Measurements from ENCODE around the gene SLC6A12. TPM values are rescaled to one million over a fixed set of nuclear protein-coding genes. Genes with fewer than 3 reads are reported as not detected.

The SLC6A12 gene
- total RNA-seq, 4 donors from 2014 or later = 0.13 TPM; not detected in 3

DNA sequence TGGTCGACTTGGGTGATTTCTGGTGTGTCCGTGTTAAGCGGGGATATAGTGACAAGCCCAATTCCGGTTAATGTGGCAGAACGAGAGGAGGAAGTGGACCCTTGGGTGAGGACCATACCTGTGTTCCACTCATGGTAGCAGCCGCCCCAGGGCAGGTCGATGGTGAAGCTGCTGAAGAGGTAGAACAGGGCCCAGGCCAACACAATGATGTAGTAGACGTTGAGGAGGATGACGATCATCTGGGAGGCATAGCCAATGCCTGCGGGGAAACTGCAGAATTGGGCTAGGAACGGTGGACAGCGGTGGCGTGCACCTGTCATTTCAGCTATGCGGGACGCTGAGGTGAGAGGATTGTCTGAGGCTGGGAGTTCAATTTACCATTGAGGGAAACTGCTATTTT lies 28.5 kb upstream of the SLC6A12 start:
- DNase-seq (no peak), ATAC-seq (no peak)
- no peaks in the 10 kb centered on the region for H3K4me1 ChIP-seq
- H3K27me3 ChIP-seq = no peaks in the 10 kb centered on the region
- H3K36me3 ChIP-seq = no peaks in the 10 kb centered on the region
- no peak overlapping the region for H3K27ac ChIP-seq
- in situ Hi-C loops (cut with MboI; ENCODE audit: low sequenced_read_pairs in 4 of 4) (no loop called here), intact Hi-C loops (cut with DNase I; ENCODE audit: low total_unique reads) (no loop called here)
- H3K9me3 ChIP-seq = no peaks in the 10 kb centered on the region
- H3K4me3 ChIP-seq = no peak overlapping the region
- TF ChIP-seq, protein P1, sequence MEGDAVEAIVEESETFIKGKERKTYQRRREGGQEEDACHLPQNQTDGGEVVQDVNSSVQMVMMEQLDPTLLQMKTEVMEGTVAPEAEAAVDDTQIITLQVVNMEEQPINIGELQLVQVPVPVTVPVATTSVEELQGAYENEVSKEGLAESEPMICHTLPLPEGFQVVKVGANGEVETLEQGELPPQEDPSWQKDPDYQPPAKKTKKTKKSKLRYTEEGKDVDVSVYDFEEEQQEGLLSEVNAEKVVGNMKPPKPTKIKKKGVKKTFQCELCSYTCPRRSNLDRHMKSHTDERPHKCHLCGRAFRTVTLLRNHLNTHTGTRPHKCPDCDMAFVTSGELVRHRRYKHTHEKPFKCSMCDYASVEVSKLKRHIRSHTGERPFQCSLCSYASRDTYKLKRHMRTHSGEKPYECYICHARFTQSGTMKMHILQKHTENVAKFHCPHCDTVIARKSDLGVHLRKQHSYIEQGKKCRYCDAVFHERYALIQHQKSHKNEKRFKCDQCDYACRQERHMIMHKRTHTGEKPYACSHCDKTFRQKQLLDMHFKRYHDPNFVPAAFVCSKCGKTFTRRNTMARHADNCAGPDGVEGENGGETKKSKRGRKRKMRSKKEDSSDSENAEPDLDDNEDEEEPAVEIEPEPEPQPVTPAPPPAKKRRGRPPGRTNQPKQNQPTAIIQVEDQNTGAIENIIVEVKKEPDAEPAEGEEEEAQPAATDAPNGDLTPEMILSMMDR (IDR thresholded peaks at IDR 0.05 in 4 of 5, conservative IDR thresholded peaks at IDR 0.05 in 1 of 5) = no peak
- no peak for TF ChIP-seq POLR2A (IDR thresholded peaks at IDR 0.05)

GRCh38 chr12:241266-241665 lies 27.3 kb upstream of the SLC6A12 start:
- no peak overlapping the region for H3K4me3 ChIP-seq
- H3K4me1 ChIP-seq = no peaks in the 10 kb centered on the region
- ATAC-seq (no peak), DNase-seq (no peak)
- no peaks in the 10 kb centered on the region for H3K9me3 ChIP-seq
- H3K36me3 ChIP-seq = no peaks in the 10 kb centered on the region
- H3K27ac ChIP-seq = no peak overlapping the region
- H3K27me3 ChIP-seq = no peaks in the 10 kb centered on the region
- intact Hi-C loops (cut with DNase I; ENCODE audit: low total_unique reads) = no loop called here
- no peak for TF ChIP-seq POLR2A (IDR thresholded peaks at IDR 0.05)
- TF ChIP-seq, protein P1 (IDR thresholded peaks at IDR 0.05 in 4 of 5, conservative IDR thresholded peaks at IDR 0.05 in 1 of 5) = no peak
- in situ Hi-C loops (cut with MboI; ENCODE audit: low sequenced_read_pairs in 4 of 4) = no loop called here

DNA sequence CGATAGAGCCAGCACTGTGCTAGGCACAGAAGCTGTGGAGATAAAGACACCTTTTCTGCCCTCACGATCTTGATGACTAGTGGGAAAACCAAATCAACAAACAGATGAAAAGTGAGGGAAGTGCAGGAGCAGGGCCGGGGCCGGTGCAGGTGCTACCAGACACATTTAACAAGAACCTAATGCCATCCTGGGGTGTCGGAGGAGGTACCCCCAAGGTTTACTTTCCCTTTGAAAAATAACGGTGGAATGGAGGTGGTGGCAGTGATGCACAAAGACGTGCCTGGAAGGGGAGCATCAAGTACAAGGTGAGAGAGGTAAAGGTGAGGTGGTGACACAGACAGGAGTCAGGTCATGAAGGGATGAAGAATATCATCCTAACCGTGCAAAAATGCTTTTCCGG lies 26.6 kb upstream of the SLC6A12 start:
- H3K9me3 ChIP-seq = no peaks in the 10 kb centered on the region
- H3K36me3 ChIP-seq = no peaks in the 10 kb centered on the region
- no peak overlapping the region for H3K4me3 ChIP-seq
- no peak overlapping the region for H3K27ac ChIP-seq
- no peaks in the 10 kb centered on the region for H3K4me1 ChIP-seq
- intact Hi-C loops (cut with DNase I; ENCODE audit: low total_unique reads) (no loop called here), in situ Hi-C loops (cut with MboI; ENCODE audit: low sequenced_read_pairs in 4 of 4) (no loop called here)
- no peak for TF ChIP-seq POLR2A (IDR thresholded peaks at IDR 0.05)
- TF ChIP-seq, protein P1 (IDR thresholded peaks at IDR 0.05 in 4 of 5, conservative IDR thresholded peaks at IDR 0.05 in 1 of 5) = no peak
- DNase-seq (no peak), ATAC-seq (no peak)
- H3K27me3 ChIP-seq = no peaks in the 10 kb centered on the region

GRCh38 chr12:238736-239398 lies 24.9 kb upstream of the SLC6A12 start:
- ATAC-seq (no peak), DNase-seq (no peak)
- Histone ChIP-seq H3K36me3 (no peaks in the 10 kb centered on the region), H3K4me1 (peaks cover under 1 to 2% of the 10 kb centered on the region in 2 donors), H3K27me3 (no peaks in the 10 kb centered on the region), H3K4me3 (no peak overlapping the region), H3K27ac (no peak overlapping the region), H3K9me3 (no peaks in the 10 kb centered on the region)
- in situ Hi-C loops (cut with MboI; ENCODE audit: low sequenced_read_pairs in 4 of 4) = no loop called here
- intact Hi-C loops (cut with DNase I; ENCODE audit: low total_unique reads) = no loop called here
- TF ChIP-seq POLR2A (IDR thresholded peaks at IDR 0.05) = no peak
- TF ChIP-seq, protein P1 (IDR thresholded peaks at IDR 0.05 in 4 of 5, conservative IDR thresholded peaks at IDR 0.05 in 1 of 5) = no peak

DNA sequence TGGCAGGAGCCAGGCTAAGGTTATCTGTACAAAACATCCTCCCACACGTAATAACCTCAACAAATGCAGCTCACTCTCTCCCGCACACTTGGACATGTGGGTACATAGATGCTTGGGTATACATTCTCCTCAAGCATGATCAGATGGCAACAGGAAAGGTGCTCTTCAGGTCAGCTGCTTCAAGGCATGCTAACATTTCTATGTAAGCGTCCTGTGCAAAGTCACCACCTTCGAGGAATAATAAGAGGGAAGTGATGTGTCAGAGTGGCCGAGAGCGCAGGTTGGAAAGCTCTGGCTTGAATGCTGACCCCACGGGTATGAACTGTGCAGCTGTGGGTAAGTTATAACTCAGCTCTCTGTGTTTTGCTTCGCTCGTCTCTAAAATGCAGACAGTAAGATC lies 24.2 kb upstream of the SLC6A12 start:
- no peak for TF ChIP-seq POLR2A (IDR thresholded peaks at IDR 0.05)
- TF ChIP-seq, protein P1 (IDR thresholded peaks at IDR 0.05 in 4 of 5, conservative IDR thresholded peaks at IDR 0.05 in 1 of 5) = no peak
- ATAC-seq (no peak), DNase-seq (no peak)
- in situ Hi-C loops (cut with MboI; ENCODE audit: low sequenced_read_pairs in 4 of 4) = no loop called here
- Histone ChIP-seq H3K4me1 (peaks cover 7 to 9% of the 10 kb centered on the region in 2 donors), H3K27ac (no peak overlapping the region), H3K36me3 (no peaks in the 10 kb centered on the region), H3K4me3 (no peak overlapping the region), H3K9me3 (no peaks in the 10 kb centered on the region), H3K27me3 (no peaks in the 10 kb centered on the region)
- intact Hi-C loops (cut with DNase I; ENCODE audit: low total_unique reads) = no loop called here

All from gastrocnemius medialis (tissue), 4 donors.